Head of caudate nucleus (tissue), 42 donors: ENCODE data around the gene MUC20.
"Not testable (repeated sequence)": the region's sequence is repeated elsewhere in the genome, so short reads cannot be mapped to it uniquely, and the experiment has no call there.

Experiments
- DNase-seq, 42 donors: peaks; one replicate each; pipeline versions ENCODE4 v3.0.0 to v3.0.0-alpha.2; 2020 to 2021; ENCODE audit warnings: mixed read lengths in 7 of 42
- intact Hi-C: fragments of 100-400 bp; cut with DNase I; formaldehyde crosslinking; loops from one replicate; pipeline ENCODE4 v1.15.0; 2022

MUC20 gene

GRCh38 chr3:195708626-195709481 lies 11.9 kb upstream of the MUC20 start:
- intact Hi-C loops = no loop called here
- peak in 2 of 42 donors; percentile 8 to 22 for DNase-seq

- peak in 4 of 42 donors; percentile 2 to 13 (median 4) for DNase-seq
- intact Hi-C loops = no loop called here
Measured at GRCh38 chr3:195709676-195710085, 11.1 kb upstream of the MUC20 start.

- intact Hi-C loops = not testable (repeated sequence)
- peak in 3 of 42 donors; percentile 1 to 11 (median 1) for DNase-seq
Measured at GRCh38 chr3:195710126-195710905, 10.5 kb upstream of the MUC20 start.

GRCh38 chr3:195711091-195711812 lies 9.5 kb upstream of the MUC20 start:
- intact Hi-C loops = not testable (repeated sequence)
- DNase-seq = peak in 4 of 42 donors; percentile 2 to 26 (median 14)

- DNase-seq = peak in 3 of 42 donors; percentile 1 to 34 (median 14)
- intact Hi-C loops = no loop called here
Measured at GRCh38 chr3:195711813-195712534, 8.8 kb upstream of the MUC20 start.

- intact Hi-C loops = not testable (repeated sequence)
- DNase-seq = peak in 1 of 42 donors; percentile 3
Measured at GRCh38 chr3:195712535-195712910, 8.3 kb upstream of the MUC20 start.

GRCh38 chr3:195713150-195713549 lies 7.6 kb upstream of the MUC20 start:
- intact Hi-C loops, DNase-seq: not testable (repeated sequence)

GRCh38 chr3:195714380-195715011 lies 6.3 kb upstream of the MUC20 start:
- intact Hi-C loops = no loop called here

GRCh38 chr3:195715134-195715533 lies 5.6 kb upstream of the MUC20 start:
- peak in 1 of 42 donors; percentile 14 for DNase-seq
- intact Hi-C loops = no loop called here

More at GRCh38 chr3:195714380-195715011, 6.3 kb upstream of the MUC20 start:
- DNase-seq = peak in 2 of 42 donors; percentile 14 to 16

GRCh38 chr3:195715583-195716266 lies 5.1 kb upstream of the MUC20 start:
- peak in 12 of 42 donors; percentile 13 to 66 (median 39) for DNase-seq
- intact Hi-C loops = no loop called here

GRCh38 chr3:195717416-195717815 lies 3.4 kb upstream of the MUC20 start:
- intact Hi-C loops = no loop called here
- peak in 1 of 42 donors; percentile 11 for DNase-seq

GRCh38 chr3:195717852-195718476 lies 2.8 kb upstream of the MUC20 start:
- DNase-seq = peak in 1 of 42 donors; percentile 3
- intact Hi-C loops = no loop called here

- peak in 3 of 42 donors; percentile 10 to 14 (median 13) for DNase-seq
- intact Hi-C loops = no loop called here
Measured at GRCh38 chr3:195718477-195718984, 2.2 kb upstream of the MUC20 start.

- intact Hi-C loops = not testable (repeated sequence)
- peak in 4 of 42 donors; percentile 7 to 36 (median 25) for DNase-seq
Measured at GRCh38 chr3:195719514-195720254, 1.1 kb upstream of the MUC20 start.

GRCh38 chr3:195722139-195722995 lies 1.6 kb downstream of the MUC20 start:
- peak in 1 of 42 donors; percentile 28 for DNase-seq
- intact Hi-C loops = not testable (repeated sequence)
